T47D (cell line): Measurements from ENCODE around the gene ITIH4.

Experiments
- DNase-seq, 2 experiments: peaks; one replicate each; pipeline versions ENCODE4 v3.0.0 to v3.0.0-alpha.2; 2011 to 2012; ENCODE audit warnings: low read depth in 1 of 2, low spot score in 1 of 2
- JUND ChIP-seq: IDR thresholded peaks from 2 replicates; pipeline ENCODE4 v1.6.1; 2012; ENCODE audit warnings: low read depth
- in situ Hi-C: cut with HindIII; loops from 2 replicates; pipeline ENCODE4 v1.10.0; 2016; ENCODE audit warnings: low sequenced_read_pairs, low pct_unique_long_range_greater_than_20kb

ITIH4 gene

GRCh38 chr3:52788890-52789745, 41.4 kb downstream of the ITIH4 start:
- TF ChIP-seq JUND = no peak
- in situ Hi-C loops = no loop called here
- DNase-seq = no peak

- in situ Hi-C loops = no loop called here
- TF ChIP-seq JUND = no peak
Observed at GRCh38 chr3:52787672-52788625, 42.5 kb downstream of the ITIH4 start.

GRCh38 chr3:52787246-52787645, 43.2 kb downstream of the ITIH4 start:
- in situ Hi-C loops = no loop called here
- TF ChIP-seq JUND = no peak
- DNase-seq = no peak

More at GRCh38 chr3:52787672-52788625, 42.5 kb downstream of the ITIH4 start:
- DNase-seq = no peak

- no peak for DNase-seq
- in situ Hi-C loops = no loop called here
- no peak for TF ChIP-seq JUND
Observed at GRCh38 chr3:52786330-52787215, 43.9 kb downstream of the ITIH4 start.

- no peak for DNase-seq
- in situ Hi-C loops = no loop called here
- TF ChIP-seq JUND = no peak
Observed at GRCh38 chr3:52784931-52785590, 45.4 kb downstream of the ITIH4 start.

GRCh38 chr3:52784021-52784621, 46.4 kb downstream of the ITIH4 start:
- no peak for DNase-seq
- in situ Hi-C loops = no loop called here
- no peak for TF ChIP-seq JUND

GRCh38 chr3:52783211-52783555, 47.3 kb downstream of the ITIH4 start:
- TF ChIP-seq JUND = no peak
- in situ Hi-C loops = no loop called here
- DNase-seq = no peak

GRCh38 chr3:52782412-52783210, 47.9 kb downstream of the ITIH4 start:
- no peak for TF ChIP-seq JUND
- in situ Hi-C loops = no loop called here

GRCh38 chr3:52781741-52782140, 48.7 kb downstream of the ITIH4 start:
- in situ Hi-C loops = no loop called here
- no peak for TF ChIP-seq JUND
- peak in 1 of 2 experiments; percentile 38 for DNase-seq

More at GRCh38 chr3:52782412-52783210, 47.9 kb downstream of the ITIH4 start:
- DNase-seq = no peak

GRCh38 chr3:52779837-52780585, 50.5 kb downstream of the ITIH4 start:
- no peak for TF ChIP-seq JUND
- no peak for DNase-seq
- in situ Hi-C loops = no loop called here
